Measurements from ENCODE around the gene MYEOV.

Gene MYEOV

DNA sequence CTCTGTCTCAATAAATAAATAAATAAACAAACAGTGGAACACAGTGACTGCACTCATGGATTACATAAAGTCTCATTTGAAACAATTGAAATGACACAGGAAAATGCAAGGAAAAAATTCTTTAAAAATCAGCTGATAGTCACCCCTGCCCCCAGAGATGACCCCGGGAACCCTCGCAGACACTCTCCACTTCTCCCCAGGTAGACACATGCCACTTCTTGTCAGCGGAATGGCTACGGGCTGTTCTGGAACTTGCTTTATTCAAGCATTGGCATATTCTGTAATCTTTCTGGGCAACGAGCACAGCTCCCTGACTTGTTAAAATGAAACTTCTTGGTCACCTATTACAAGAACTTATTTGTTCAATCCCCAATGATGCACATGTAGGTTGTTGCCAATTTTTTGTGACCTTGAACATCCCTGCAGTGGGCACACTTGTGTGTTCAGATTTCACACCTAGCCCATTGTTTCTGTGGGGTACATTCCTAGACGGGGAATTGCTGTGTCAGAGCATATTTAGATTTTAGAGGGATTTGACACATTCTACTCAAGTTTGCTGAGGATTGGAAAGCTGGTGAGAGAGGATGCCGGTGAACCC, 32.8 kb downstream of the MYEOV start:
- no peak overlapping the region for H3K4me3 ChIP-seq (ENCODE audit: low read length)
- no peaks in the 10 kb centered on the region for H3K4me1 ChIP-seq (ENCODE audit: low read length)
- TF ChIP-seq, protein P1, sequence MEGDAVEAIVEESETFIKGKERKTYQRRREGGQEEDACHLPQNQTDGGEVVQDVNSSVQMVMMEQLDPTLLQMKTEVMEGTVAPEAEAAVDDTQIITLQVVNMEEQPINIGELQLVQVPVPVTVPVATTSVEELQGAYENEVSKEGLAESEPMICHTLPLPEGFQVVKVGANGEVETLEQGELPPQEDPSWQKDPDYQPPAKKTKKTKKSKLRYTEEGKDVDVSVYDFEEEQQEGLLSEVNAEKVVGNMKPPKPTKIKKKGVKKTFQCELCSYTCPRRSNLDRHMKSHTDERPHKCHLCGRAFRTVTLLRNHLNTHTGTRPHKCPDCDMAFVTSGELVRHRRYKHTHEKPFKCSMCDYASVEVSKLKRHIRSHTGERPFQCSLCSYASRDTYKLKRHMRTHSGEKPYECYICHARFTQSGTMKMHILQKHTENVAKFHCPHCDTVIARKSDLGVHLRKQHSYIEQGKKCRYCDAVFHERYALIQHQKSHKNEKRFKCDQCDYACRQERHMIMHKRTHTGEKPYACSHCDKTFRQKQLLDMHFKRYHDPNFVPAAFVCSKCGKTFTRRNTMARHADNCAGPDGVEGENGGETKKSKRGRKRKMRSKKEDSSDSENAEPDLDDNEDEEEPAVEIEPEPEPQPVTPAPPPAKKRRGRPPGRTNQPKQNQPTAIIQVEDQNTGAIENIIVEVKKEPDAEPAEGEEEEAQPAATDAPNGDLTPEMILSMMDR (IDR thresholded peaks at IDR 0.05; ENCODE audit: low read depth, low read length) = no peak
- no peak for TF ChIP-seq EZH2phosphoT487 (IDR thresholded peaks at IDR 0.05; ENCODE audit: low read depth)
- H3K36me3 ChIP-seq (replicated peaks; ENCODE audit: low read depth, low read length) = no peaks in the 10 kb centered on the region
- no peak overlapping the region for H2AFZ ChIP-seq (ENCODE audit: low read depth, low read length)
- H3K9ac ChIP-seq (ENCODE audit: low read length) = no peak overlapping the region
- H3K9me3 ChIP-seq (ENCODE audit: insufficient read depth, low read length) = no peaks in the 10 kb centered on the region
- 0 out of 2 replicates have a peak, but pooled peaks cover 6% of the 10 kb centered on the region for H3K27me3 ChIP-seq (ENCODE audit: low read depth, low read length)
- no peak overlapping the region for H3K27ac ChIP-seq (ENCODE audit: low read length)
- no peaks in the 10 kb centered on the region for H4K20me1 ChIP-seq (ENCODE audit: insufficient read depth, low read length)
- H3K79me2 ChIP-seq (ENCODE audit: low read length) = no peaks in the 10 kb centered on the region
- no peak overlapping the region for H3K4me2 ChIP-seq (ENCODE audit: low read length)

DNA sequence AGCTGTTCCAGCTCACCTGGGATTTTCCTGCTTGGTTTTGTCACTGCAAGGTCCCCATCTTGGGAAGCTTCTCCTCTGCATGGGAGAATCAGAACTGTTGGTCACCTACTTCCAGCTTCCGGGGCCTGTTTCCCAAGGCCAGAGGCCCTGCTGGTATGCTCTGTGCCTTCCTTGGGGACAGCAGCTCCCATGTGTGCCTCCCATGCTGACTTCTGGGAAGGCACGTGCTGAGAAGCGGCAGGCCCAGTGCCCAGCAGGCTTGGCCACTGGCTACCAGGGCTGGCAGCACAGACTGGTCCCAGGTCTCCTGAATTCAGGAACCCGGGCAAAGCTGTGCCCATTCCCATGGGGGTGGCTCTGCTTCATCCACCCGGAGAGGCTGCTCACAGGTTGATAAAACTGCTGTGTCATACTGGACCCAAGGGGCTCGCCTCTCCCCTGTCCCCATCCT, 33.8 kb downstream of the MYEOV start:
- Histone ChIP-seq H3K79me2 (ENCODE audit: low read length) (no peaks in the 10 kb centered on the region), H3K36me3 (replicated peaks; ENCODE audit: low read depth, low read length) (no peaks in the 10 kb centered on the region), H3K9me3 (ENCODE audit: insufficient read depth, low read length) (no peaks in the 10 kb centered on the region), H3K27me3 (ENCODE audit: low read depth, low read length) (0 out of 2 replicates have a peak, but pooled peaks cover 6% of the 10 kb centered on the region), H3K27ac (ENCODE audit: low read length) (no peak overlapping the region), H3K4me2 (ENCODE audit: low read length) (no peak overlapping the region), H2AFZ (ENCODE audit: low read depth, low read length) (no peak overlapping the region), H4K20me1 (ENCODE audit: insufficient read depth, low read length) (no peaks in the 10 kb centered on the region), H3K4me1 (ENCODE audit: low read length) (no peaks in the 10 kb centered on the region), H3K9ac (ENCODE audit: low read length) (no peak overlapping the region), H3K4me3 (ENCODE audit: low read length) (no peak overlapping the region)
- TF ChIP-seq, protein P1 (IDR thresholded peaks at IDR 0.05; ENCODE audit: low read depth, low read length) = no peak
- no peak for TF ChIP-seq EZH2phosphoT487 (IDR thresholded peaks at IDR 0.05; ENCODE audit: low read depth)

DNA sequence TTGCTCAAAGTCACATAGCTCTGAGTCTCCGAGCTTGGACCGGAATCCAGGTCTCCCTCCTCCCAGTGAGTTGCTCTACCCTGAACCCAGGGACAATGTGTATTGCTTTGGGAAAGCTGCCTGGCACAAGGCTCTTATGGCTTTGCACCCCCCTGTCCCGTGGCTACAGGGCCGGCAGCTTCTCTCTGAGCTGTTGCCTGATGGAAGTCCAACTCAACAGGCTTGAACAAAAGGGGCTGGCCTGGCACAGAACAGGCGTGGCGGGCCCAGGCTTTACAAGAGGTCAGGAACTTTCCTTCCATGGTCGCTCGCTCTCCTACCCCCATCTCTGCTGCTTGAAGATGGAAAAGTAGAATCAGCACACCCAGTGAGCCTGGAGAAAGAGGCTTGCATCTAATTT, 34.3 kb downstream of the MYEOV start:
- Histone ChIP-seq H2AFZ (ENCODE audit: low read depth, low read length) (no peak overlapping the region), H3K79me2 (ENCODE audit: low read length) (no peaks in the 10 kb centered on the region), H3K4me2 (ENCODE audit: low read length) (no peak overlapping the region), H4K20me1 (ENCODE audit: insufficient read depth, low read length) (no peaks in the 10 kb centered on the region), H3K9me3 (ENCODE audit: insufficient read depth, low read length) (no peaks in the 10 kb centered on the region), H3K27ac (ENCODE audit: low read length) (no peak overlapping the region), H3K4me1 (ENCODE audit: low read length) (no peaks in the 10 kb centered on the region), H3K4me3 (ENCODE audit: low read length) (no peak overlapping the region), H3K36me3 (replicated peaks; ENCODE audit: low read depth, low read length) (no peaks in the 10 kb centered on the region), H3K27me3 (ENCODE audit: low read depth, low read length) (0 out of 2 replicates have a peak, but pooled peaks cover 6% of the 10 kb centered on the region), H3K9ac (ENCODE audit: low read length) (no peak overlapping the region)
- TF ChIP-seq, protein P1 (IDR thresholded peaks at IDR 0.05; ENCODE audit: low read depth, low read length) = no peak
- TF ChIP-seq EZH2phosphoT487 (IDR thresholded peaks at IDR 0.05; ENCODE audit: low read depth) = no peak

DNA sequence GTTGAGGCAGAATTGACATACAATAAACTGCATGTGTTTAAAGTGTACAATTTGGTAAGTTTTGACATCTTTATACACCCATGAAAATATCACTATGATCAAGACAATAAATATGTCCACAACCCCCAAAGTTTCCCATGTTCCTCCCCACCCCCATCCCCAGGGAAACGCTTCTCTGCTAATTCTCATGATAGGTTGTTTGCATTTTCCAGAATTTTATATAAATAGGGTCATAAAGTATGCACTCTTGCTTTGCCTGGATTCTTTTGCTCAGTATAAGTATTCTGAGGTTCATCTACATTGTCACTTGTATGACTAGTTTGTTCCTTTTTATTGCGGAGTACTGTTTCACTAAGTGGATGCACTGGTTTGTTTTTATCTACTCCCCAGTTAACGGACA, 35.6 kb downstream of the MYEOV start:
- Histone ChIP-seq H3K27me3 (ENCODE audit: low read depth, low read length) (0 out of 2 replicates have a peak, but pooled peaks cover 9% of the 10 kb centered on the region), H3K4me2 (ENCODE audit: low read length) (no peak overlapping the region), H3K4me3 (ENCODE audit: low read length) (no peak overlapping the region), H3K4me1 (ENCODE audit: low read length) (no peaks in the 10 kb centered on the region), H3K36me3 (replicated peaks; ENCODE audit: low read depth, low read length) (no peaks in the 10 kb centered on the region), H4K20me1 (ENCODE audit: insufficient read depth, low read length) (no peaks in the 10 kb centered on the region), H3K27ac (ENCODE audit: low read length) (no peak overlapping the region), H2AFZ (ENCODE audit: low read depth, low read length) (no peak overlapping the region), H3K9ac (ENCODE audit: low read length) (no peak overlapping the region), H3K9me3 (ENCODE audit: insufficient read depth, low read length) (no peaks in the 10 kb centered on the region), H3K79me2 (ENCODE audit: low read length) (no peaks in the 10 kb centered on the region)
- no peak for TF ChIP-seq EZH2phosphoT487 (IDR thresholded peaks at IDR 0.05; ENCODE audit: low read depth)
- TF ChIP-seq, protein P1 (IDR thresholded peaks at IDR 0.05; ENCODE audit: low read depth, low read length) = no peak

Data from OCI-LY3 (cell line).